Measurements from ENCODE around the gene SELENON.

SELENON gene

GRCh38 chr1:25760871-25761270 is 39.1 kb upstream of the SELENON start:
- Histone ChIP-seq H3K27me3 (ENCODE audit: insufficient read depth, low read length) (peaks cover 14% of the 10 kb centered on the region), H3K79me2 (ENCODE audit: control insufficient read depth, insufficient read depth, low read length, unreplicated experiment) (no peaks in the 10 kb centered on the region), H3K36me3 (ENCODE audit: insufficient read depth, low read length) (no peaks in the 10 kb centered on the region), H2AFZ (ENCODE audit: low read length, unreplicated experiment) (no peak overlapping the region), H3K4me3 (ENCODE audit: low read depth, low read length) (no peak overlapping the region), H3K27ac (ENCODE audit: low read depth, low read length) (no peak overlapping the region), H3K4me1 (ENCODE audit: control insufficient read depth, insufficient read depth, low read length, unreplicated experiment) (no peaks in the 10 kb centered on the region)

- Histone ChIP-seq H3K36me3 (ENCODE audit: insufficient read depth, low read length) (no peaks in the 10 kb centered on the region), H3K79me2 (ENCODE audit: control insufficient read depth, insufficient read depth, low read length, unreplicated experiment) (no peaks in the 10 kb centered on the region), H3K27me3 (ENCODE audit: insufficient read depth, low read length) (no peaks in the 10 kb centered on the region), H3K4me1 (ENCODE audit: control insufficient read depth, insufficient read depth, low read length, unreplicated experiment) (no peaks in the 10 kb centered on the region), H3K27ac (ENCODE audit: low read depth, low read length) (no peak overlapping the region), H3K4me3 (ENCODE audit: low read depth, low read length) (no peak overlapping the region), H2AFZ (ENCODE audit: low read length, unreplicated experiment) (no peak overlapping the region)
These were observed 36.5 kb upstream of the SELENON start for GRCh38 chr1:25763493-25763892.

- Histone ChIP-seq H3K4me3 (ENCODE audit: low read depth, low read length) (no peak overlapping the region), H3K27ac (ENCODE audit: low read depth, low read length) (no peak overlapping the region), H2AFZ (ENCODE audit: low read length, unreplicated experiment) (no peak overlapping the region), H3K4me1 (ENCODE audit: control insufficient read depth, insufficient read depth, low read length, unreplicated experiment) (no peaks in the 10 kb centered on the region), H3K27me3 (ENCODE audit: insufficient read depth, low read length) (no peaks in the 10 kb centered on the region), H3K36me3 (ENCODE audit: insufficient read depth, low read length) (no peaks in the 10 kb centered on the region), H3K79me2 (ENCODE audit: control insufficient read depth, insufficient read depth, low read length, unreplicated experiment) (no peaks in the 10 kb centered on the region)
These were observed 34.7 kb upstream of the SELENON start for GRCh38 chr1:25765136-25765922.

- Histone ChIP-seq H2AFZ (ENCODE audit: low read length, unreplicated experiment) (no peak overlapping the region), H3K79me2 (ENCODE audit: control insufficient read depth, insufficient read depth, low read length, unreplicated experiment) (no peaks in the 10 kb centered on the region), H3K27me3 (ENCODE audit: insufficient read depth, low read length) (no peaks in the 10 kb centered on the region), H3K27ac (ENCODE audit: low read depth, low read length) (no peak overlapping the region), H3K4me1 (ENCODE audit: control insufficient read depth, insufficient read depth, low read length, unreplicated experiment) (no peaks in the 10 kb centered on the region), H3K4me3 (ENCODE audit: low read depth, low read length) (no peak overlapping the region), H3K36me3 (ENCODE audit: insufficient read depth, low read length) (no peaks in the 10 kb centered on the region)
These were observed 33.9 kb upstream of the SELENON start for GRCh38 chr1:25765923-25766589.

GRCh38 chr1:25766721-25767436 is 33.1 kb upstream of the SELENON start:
- H3K4me3 ChIP-seq (ENCODE audit: low read depth, low read length): no peak overlapping the region
- H2AFZ ChIP-seq (ENCODE audit: low read length, unreplicated experiment): no peak overlapping the region
- H3K79me2 ChIP-seq (ENCODE audit: control insufficient read depth, insufficient read depth, low read length, unreplicated experiment): no peaks in the 10 kb centered on the region
- H3K27me3 ChIP-seq (ENCODE audit: insufficient read depth, low read length): no peaks in the 10 kb centered on the region
- H3K27ac ChIP-seq (ENCODE audit: low read depth, low read length): no peak overlapping the region
- H3K4me1 ChIP-seq (ENCODE audit: control insufficient read depth, insufficient read depth, low read length, unreplicated experiment): no peaks in the 10 kb centered on the region
- no peaks in the 10 kb centered on the region for H3K36me3 ChIP-seq (ENCODE audit: insufficient read depth, low read length)

- no peak overlapping the region for H3K4me3 ChIP-seq (ENCODE audit: low read depth, low read length)
- H3K27me3 ChIP-seq (ENCODE audit: insufficient read depth, low read length): no peaks in the 10 kb centered on the region
- H3K27ac ChIP-seq (ENCODE audit: low read depth, low read length): no peak overlapping the region
- no peaks in the 10 kb centered on the region for H3K36me3 ChIP-seq (ENCODE audit: insufficient read depth, low read length)
- H3K79me2 ChIP-seq (ENCODE audit: control insufficient read depth, insufficient read depth, low read length, unreplicated experiment): no peaks in the 10 kb centered on the region
- H2AFZ ChIP-seq (ENCODE audit: low read length, unreplicated experiment): no peak overlapping the region
- no peaks in the 10 kb centered on the region for H3K4me1 ChIP-seq (ENCODE audit: control insufficient read depth, insufficient read depth, low read length, unreplicated experiment)
These were observed 32.6 kb upstream of the SELENON start for GRCh38 chr1:25767437-25767770.

- Histone ChIP-seq H3K4me1 (ENCODE audit: control insufficient read depth, insufficient read depth, low read length, unreplicated experiment) (no peaks in the 10 kb centered on the region), H3K79me2 (ENCODE audit: control insufficient read depth, insufficient read depth, low read length, unreplicated experiment) (no peaks in the 10 kb centered on the region), H3K36me3 (ENCODE audit: insufficient read depth, low read length) (no peaks in the 10 kb centered on the region), H3K27ac (ENCODE audit: low read depth, low read length) (no peak overlapping the region), H3K4me3 (ENCODE audit: low read depth, low read length) (no peak overlapping the region), H2AFZ (ENCODE audit: low read length, unreplicated experiment) (no peak overlapping the region), H3K27me3 (ENCODE audit: insufficient read depth, low read length) (no peaks in the 10 kb centered on the region)
These were observed 31.0 kb upstream of the SELENON start for GRCh38 chr1:25768999-25769398.

GRCh38 chr1:25769625-25770383 is 30.2 kb upstream of the SELENON start:
- no peak overlapping the region for H3K4me3 ChIP-seq (ENCODE audit: low read depth, low read length)
- no peak overlapping the region for H3K27ac ChIP-seq (ENCODE audit: low read depth, low read length)
- H3K79me2 ChIP-seq (ENCODE audit: control insufficient read depth, insufficient read depth, low read length, unreplicated experiment): no peaks in the 10 kb centered on the region
- H3K4me1 ChIP-seq (ENCODE audit: control insufficient read depth, insufficient read depth, low read length, unreplicated experiment): no peaks in the 10 kb centered on the region
- no peaks in the 10 kb centered on the region for H3K27me3 ChIP-seq (ENCODE audit: insufficient read depth, low read length)
- no peaks in the 10 kb centered on the region for H3K36me3 ChIP-seq (ENCODE audit: insufficient read depth, low read length)
- H2AFZ ChIP-seq (ENCODE audit: low read length, unreplicated experiment): no peak overlapping the region

- no peaks in the 10 kb centered on the region for H3K4me1 ChIP-seq (ENCODE audit: control insufficient read depth, insufficient read depth, low read length, unreplicated experiment)
- H2AFZ ChIP-seq (ENCODE audit: low read length, unreplicated experiment): no peak overlapping the region
- no peaks in the 10 kb centered on the region for H3K27me3 ChIP-seq (ENCODE audit: insufficient read depth, low read length)
- H3K36me3 ChIP-seq (ENCODE audit: insufficient read depth, low read length): no peaks in the 10 kb centered on the region
- no peaks in the 10 kb centered on the region for H3K79me2 ChIP-seq (ENCODE audit: control insufficient read depth, insufficient read depth, low read length, unreplicated experiment)
- H3K4me3 ChIP-seq (ENCODE audit: low read depth, low read length): no peak overlapping the region
- H3K27ac ChIP-seq (ENCODE audit: low read depth, low read length): no peak overlapping the region
These were observed 29.3 kb upstream of the SELENON start for GRCh38 chr1:25770541-25771220.
